DLD1 (cell line): ENCODE measurements around the gene PDGFC.

Experiments
- in situ Hi-C: cut with HindIII; loops from 2 replicates; pipeline ENCODE4 v1.10.0; 2017; ENCODE audit warnings: low sequenced_read_pairs

PDGFC gene

GRCh38 chr4:156792462-156793085 lies 179.0 kb downstream of the PDGFC start:
- in situ Hi-C loops: no loop called here

DNA sequence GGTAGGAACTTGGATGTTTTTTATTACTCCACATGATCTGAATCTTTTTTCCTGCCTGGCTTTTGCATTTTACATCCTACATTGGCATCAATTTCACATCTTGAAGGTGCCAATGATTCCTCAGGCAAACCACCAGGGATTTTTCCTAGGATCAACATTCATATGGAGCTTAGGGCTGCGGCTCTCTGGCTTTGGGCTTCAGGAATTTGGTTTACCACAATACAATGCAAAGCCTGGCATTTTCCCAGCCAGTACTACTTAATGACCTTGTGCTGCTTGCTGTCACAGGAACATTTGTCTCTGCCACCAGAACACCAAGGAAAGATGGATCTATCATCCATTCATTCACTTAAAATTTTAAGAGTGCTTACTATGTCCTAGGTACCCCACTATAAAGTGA lies 180.7 kb downstream of the PDGFC start:
- in situ Hi-C loops: no loop called here

GRCh38 chr4:156788782-156789181 lies 182.8 kb downstream of the PDGFC start:
- in situ Hi-C loops: no loop called here

GRCh38 chr4:156786713-156787112 lies 184.9 kb downstream of the PDGFC start:
- in situ Hi-C loops: no loop called here

- in situ Hi-C loops: no loop called here
Measured at GRCh38 chr4:156784970-156785369, 186.6 kb downstream of the PDGFC start.

- in situ Hi-C loops: no loop called here
Measured at GRCh38 chr4:156783966-156784365, 187.6 kb downstream of the PDGFC start.

DNA sequence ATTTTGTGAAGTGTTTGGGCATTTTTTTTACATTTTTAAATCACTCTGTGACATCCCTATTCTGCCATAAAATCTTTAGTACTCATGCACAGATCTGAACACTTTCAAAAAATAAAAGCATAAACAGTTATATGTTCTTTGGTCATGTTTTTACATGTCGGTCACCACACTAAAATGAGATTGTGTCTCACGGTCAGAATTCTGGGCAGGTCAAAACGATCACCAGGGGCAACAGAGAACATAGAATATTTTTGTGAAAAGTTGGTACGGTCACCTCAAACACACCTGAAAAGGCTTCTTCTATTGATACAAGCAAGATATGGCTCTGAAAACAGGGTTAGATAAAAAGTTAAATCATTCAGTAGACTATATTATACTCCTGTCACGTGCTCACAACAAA lies 189.1 kb downstream of the PDGFC start:
- in situ Hi-C loops: no loop called here

DNA sequence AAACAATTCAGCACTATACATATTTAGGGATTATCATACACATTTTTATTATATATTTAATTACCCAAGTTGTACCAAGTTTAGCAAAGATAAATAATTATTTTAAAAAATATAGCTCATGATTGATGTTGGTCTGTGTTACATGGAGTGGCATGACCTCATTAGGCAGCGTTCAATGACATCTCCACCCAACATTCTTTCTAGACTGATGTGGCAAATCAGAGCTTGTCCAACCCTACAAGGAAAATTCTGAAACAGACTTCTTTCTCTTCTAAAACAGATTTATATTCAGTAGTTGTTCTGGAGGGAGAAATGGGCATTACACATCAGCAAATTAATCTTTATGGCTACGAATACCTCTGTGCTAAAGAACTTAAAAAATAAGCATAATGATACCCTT lies 189.7 kb downstream of the PDGFC start:
- in situ Hi-C loops: no loop called here

DNA sequence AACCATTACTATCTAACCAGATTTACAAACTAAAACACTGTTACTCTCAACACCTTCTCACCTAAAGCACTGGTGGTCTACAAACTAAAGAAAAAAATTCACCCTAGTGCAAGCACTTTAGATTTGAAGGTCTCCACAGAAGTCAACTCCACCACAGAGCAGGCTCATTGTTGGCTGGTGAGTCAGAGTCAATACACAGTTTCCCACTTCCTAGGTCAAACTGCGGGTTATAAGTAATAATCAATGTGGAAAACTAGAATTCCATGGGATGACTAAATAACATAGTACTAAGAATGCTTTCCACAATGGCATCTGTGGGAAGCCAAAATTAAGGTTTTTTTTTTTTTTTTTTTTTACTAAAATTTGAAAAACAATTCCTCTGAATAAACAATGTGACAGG lies 191.8 kb downstream of the PDGFC start:
- in situ Hi-C loops: no loop called here

DNA sequence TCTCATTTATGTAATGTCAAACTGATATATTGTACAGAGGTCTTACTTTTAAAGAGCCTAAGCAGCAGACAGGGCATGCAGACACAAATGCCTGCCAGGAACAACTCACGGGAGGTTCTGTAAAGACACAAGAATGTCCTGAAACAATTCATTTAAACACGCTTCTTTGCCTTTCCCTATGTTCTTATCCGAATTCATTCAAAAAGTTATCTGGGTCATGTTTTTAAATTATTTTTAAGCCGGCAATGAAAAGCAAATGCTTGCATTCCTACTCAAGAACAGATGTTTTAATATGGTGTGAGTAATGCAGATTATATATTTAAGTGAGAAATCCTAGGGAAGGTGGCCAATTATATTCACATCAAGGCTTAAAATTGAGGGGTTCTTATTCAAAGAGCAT lies 192.6 kb downstream of the PDGFC start:
- in situ Hi-C loops: no loop called here

DNA sequence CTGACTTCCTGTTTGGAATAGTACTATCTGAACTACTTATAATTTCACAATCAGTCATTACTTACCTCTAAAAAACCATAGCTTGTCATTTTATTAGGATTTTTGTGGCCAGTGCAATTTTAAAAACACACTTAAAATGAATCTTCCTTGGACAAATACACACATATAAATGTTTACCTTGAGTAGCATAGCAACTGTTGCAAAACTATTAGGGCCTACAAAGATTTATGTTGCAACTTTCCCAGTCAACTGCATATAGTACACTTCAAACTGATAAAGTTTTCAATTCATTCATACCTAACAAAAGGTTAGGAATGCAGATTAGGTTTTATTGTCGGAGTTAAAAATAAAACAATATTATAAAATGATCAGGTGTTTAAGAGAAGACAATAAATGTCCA lies 193.0 kb downstream of the PDGFC start:
- in situ Hi-C loops: no loop called here

DNA sequence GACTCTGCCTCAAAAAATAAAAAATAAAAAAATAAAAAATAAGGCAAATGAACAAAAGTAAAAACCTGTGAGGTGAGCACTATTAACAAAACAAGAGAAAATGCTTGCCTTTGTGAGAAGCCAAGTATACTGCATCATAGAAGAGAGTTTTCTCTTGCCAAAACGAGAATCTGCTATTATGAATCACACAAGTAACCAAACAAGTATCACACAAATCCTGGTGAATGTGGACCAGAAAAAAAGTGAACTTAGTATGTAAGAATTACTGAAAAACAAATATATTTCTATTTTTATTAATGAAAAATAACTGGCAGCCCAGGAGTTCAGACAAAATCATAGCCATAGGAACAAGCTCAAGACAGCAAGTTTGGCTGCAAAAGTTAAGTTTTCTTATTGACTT lies 193.5 kb downstream of the PDGFC start:
- in situ Hi-C loops: no loop called here

GRCh38 chr4:156775813-156776212 lies 195.8 kb downstream of the PDGFC start:
- in situ Hi-C loops: no loop called here

- in situ Hi-C loops: no loop called here
Measured at GRCh38 chr4:156774422-156774821, 197.2 kb downstream of the PDGFC start.

DNA sequence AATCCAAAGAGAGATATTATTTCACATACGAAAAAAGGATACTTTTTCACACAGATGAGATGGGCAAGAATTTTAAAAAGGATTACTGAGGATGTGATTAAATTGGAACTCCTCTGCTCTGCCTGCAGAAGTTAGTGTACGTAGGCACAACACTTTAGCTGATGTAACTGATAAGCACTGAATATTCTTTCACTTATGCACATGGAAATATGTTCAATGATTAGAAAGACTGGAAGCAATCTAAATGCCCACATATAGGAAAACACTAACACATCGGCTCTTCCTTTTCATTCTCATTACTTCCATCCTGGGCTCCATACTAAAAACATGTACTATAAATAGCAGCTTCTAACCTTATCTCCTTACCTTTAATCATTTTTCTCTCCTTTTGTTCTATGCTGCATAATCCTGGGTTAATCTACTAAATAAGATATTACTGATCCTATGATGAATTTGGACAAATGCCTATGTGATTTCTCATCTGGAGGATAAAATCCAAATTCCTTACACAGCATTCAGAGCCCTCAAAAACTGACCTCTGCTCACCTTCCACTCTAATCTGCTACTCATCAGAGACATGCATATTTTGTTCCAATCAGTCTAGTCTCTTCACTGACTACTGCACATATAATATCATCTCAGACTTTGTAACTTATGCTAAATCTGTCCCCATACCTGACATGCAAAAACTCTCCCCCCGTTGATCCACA lies 197.8 kb downstream of the PDGFC start:
- in situ Hi-C loops: no loop called here

GRCh38 chr4:156771171-156771837 lies 200.3 kb downstream of the PDGFC start:
- in situ Hi-C loops: no loop called here

DNA sequence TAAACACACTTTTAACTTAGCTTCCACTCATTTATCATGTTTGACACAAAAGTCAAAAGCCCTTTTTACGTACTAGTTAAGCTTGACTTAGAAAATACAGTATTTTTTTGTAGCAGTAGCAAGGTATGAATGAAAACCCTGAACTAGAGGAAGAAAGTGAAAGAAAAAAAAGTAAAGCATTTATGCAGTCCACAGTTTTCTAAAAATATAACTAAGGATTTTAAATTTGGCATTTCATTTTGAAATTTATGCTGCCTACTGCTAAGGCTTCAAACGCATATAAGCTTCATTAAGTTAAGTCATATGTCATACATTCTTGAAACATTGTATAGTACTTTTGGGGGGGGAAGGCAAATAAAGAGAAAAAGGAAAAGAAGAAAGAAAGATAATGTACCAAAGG lies 201.5 kb downstream of the PDGFC start:
- in situ Hi-C loops: no loop called here

DNA sequence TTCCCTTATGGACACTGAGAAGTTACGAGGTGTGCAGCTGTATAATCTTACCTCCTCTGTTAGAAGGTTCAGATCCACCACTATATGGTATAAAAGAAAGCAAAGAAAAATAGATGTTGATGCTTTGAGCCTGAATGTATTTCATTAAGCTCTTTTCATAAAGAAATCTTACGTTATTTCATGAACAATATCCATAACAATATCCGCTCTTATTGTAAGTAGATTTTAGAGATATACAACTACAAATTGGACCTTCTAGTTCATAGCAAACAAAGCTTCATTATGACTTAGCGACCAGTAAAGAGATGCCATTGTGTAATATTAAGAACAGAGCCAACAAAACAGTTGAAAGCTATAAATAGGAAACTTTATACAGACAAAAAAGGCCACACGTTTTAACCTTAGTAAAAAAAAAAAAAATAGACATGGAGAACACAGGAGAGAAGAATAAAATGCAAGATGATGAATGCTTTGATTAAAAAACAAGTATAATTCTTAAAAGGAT lies 203.6 kb downstream of the PDGFC start:
- in situ Hi-C loops: no loop called here

GRCh38 chr4:156766846-156767245 lies 204.8 kb downstream of the PDGFC start:
- in situ Hi-C loops: no loop called here

DNA sequence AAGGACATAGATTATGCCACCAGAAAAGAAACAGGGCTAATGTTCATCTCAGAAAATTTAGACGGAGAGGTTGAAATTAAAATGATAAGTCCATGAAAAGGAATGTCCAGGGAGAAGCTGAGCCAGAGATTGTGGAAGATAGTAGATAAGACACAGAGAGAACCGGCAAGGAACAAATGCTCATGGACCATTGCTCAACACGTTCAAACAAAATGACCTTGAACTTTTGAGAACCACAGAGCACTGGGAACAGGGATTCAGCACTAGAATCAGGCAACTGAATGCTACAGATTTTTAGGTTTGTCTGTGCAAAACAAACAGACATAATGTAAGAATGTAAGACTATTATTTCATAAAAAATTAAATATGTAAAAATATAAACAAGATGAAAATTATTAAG lies 206.3 kb downstream of the PDGFC start:
- in situ Hi-C loops: no loop called here

GRCh38 chr4:156764846-156765245 lies 206.8 kb downstream of the PDGFC start:
- in situ Hi-C loops: no loop called here

GRCh38 chr4:156764145-156764544 lies 207.5 kb downstream of the PDGFC start:
- in situ Hi-C loops: no loop called here
